ENCODE results near the gene ETV4. TPM values are rescaled to one million over a fixed set of nuclear protein-coding genes. Genes with fewer than 3 reads are reported as not detected.

The ETV4 gene
- total and polyA plus RNA-seq, 3 donors from 2014 or later, result 1.4 to 2.2 (median 1.6) TPM

DNA sequence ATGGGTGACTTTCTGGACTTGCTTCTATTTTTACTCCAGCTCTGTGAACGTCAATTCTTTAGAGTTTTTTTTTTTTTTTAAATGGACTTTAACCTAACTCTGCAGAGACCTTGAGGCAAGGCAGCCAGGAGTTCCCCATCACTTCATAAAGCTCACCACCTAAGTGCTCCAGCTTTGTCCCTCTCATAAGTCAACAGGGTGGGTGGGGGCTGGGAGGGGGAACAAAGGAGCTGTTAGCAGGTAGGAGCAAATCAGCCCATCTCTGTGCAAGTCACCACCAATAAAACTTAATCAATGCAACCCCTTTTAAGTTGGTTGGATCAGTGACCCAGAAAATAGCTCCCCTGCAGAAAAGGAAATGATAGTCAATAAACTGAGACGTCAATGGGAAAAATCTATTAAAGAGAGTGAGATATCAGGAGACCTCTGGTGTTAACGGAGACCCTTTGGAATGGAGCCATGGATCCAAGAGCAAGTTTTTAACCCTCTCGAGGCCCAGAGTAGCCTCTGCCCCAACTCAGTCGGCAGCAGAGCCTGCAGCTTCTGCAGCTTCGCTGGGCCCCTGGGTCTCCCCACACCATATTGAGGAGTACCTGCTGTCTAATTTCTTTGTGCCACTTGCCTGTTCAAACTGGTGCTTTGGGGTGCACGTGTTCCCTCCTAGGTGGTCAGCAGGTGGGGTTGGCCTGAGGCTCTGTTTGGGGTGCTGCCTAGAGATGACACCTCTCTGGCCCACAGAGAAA, 27.6 kb upstream of the ETV4 start:
- H3K9me3 ChIP-seq, result no peaks in the 10 kb centered on the region
- no peak overlapping the region for H3K27ac ChIP-seq
- H3K4me1 ChIP-seq, result no peaks in the 10 kb centered on the region
- 52 to 59% methylated on average over 6 to 7 of the region's 7 CpGs for WGBS, 2 donors
- no peaks in the 10 kb centered on the region for H3K36me3 ChIP-seq (ENCODE audit: low read depth, missing control alignments)
- TF ChIP-seq POLR2A (IDR thresholded peaks at IDR 0.05), result no peak
- TF ChIP-seq, protein P1, sequence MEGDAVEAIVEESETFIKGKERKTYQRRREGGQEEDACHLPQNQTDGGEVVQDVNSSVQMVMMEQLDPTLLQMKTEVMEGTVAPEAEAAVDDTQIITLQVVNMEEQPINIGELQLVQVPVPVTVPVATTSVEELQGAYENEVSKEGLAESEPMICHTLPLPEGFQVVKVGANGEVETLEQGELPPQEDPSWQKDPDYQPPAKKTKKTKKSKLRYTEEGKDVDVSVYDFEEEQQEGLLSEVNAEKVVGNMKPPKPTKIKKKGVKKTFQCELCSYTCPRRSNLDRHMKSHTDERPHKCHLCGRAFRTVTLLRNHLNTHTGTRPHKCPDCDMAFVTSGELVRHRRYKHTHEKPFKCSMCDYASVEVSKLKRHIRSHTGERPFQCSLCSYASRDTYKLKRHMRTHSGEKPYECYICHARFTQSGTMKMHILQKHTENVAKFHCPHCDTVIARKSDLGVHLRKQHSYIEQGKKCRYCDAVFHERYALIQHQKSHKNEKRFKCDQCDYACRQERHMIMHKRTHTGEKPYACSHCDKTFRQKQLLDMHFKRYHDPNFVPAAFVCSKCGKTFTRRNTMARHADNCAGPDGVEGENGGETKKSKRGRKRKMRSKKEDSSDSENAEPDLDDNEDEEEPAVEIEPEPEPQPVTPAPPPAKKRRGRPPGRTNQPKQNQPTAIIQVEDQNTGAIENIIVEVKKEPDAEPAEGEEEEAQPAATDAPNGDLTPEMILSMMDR (IDR thresholded peaks at IDR 0.05), result no peak
- DNase-seq, result no peak
- H3K4me3 ChIP-seq, result no peak overlapping the region
- intact Hi-C loops (cut with DNase I; ENCODE audit: low total_unique reads), result no loop called here
- no peaks in the 10 kb centered on the region for H3K27me3 ChIP-seq

DNA sequence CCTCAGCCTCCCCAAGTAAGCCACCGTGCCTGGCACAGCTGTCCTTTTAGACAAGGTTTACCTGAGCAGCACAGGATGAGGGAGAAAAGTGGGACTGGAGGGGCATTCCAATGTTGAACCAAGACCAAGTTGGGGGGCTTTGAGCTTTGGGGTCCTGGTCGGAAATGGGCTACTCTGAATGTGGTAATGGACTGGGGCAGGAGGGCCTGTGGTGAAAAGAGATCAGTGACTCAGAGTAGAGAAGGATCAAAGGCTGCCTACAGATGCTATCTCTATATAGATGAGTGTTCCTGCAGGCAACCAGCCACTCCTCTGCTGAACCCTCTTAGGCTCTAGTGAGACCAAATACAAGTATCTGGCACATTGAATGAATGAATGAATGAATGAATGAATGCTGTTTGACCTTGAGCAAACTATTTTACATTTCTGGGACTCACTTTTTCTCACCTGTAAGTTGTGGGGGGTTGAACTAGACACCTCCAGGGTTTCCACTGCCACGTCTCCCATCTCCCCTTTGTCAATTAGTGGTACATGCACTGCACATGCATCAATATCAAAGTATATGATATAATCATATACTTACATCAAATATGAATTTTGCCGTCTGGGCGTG, 26.3 kb upstream of the ETV4 start:
- DNase-seq, result no peak
- TF ChIP-seq POLR2A (IDR thresholded peaks at IDR 0.05), result no peak
- TF ChIP-seq, protein P1 (IDR thresholded peaks at IDR 0.05), result no peak
- Histone ChIP-seq H3K9me3 (no peaks in the 10 kb centered on the region), H3K36me3 (ENCODE audit: low read depth, missing control alignments) (no peaks in the 10 kb centered on the region), H3K4me1 (no peaks in the 10 kb centered on the region), H3K4me3 (no peak overlapping the region), H3K27me3 (no peaks in the 10 kb centered on the region), H3K27ac (no peak overlapping the region)
- whole genome bisulfite sequencing, 2 donors, result 89 to 94% methylated on average over 5 of the region's 5 CpGs
- intact Hi-C loops (cut with DNase I; ENCODE audit: low total_unique reads), result no loop called here

DNA sequence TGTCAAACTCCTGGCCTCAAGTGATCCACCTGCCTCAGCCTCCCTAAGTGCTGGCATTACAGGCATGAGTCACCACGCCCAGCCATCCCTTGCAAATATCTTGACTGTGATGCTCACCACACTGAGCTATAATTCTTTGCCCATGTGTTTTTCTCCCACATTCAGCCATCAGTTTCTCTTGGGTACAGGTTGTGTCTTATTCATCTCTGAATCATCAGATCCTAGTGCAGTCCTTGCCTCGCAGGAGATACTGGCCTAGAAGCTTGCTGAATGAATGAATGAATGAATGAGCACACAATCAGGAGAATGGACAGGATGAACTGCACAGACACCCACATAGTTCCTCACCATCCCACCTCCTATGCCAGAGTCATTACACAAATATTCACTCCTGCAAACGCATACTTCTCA, 24.4 kb upstream of the ETV4 start:
- H3K36me3 ChIP-seq (ENCODE audit: low read depth, missing control alignments), result no peaks in the 10 kb centered on the region
- no peak for DNase-seq
- TF ChIP-seq, protein P1 (IDR thresholded peaks at IDR 0.05), result no peak
- no peak for TF ChIP-seq POLR2A (IDR thresholded peaks at IDR 0.05)
- H3K27me3 ChIP-seq, result no peaks in the 10 kb centered on the region
- H3K4me3 ChIP-seq, result no peak overlapping the region
- H3K9me3 ChIP-seq, result no peaks in the 10 kb centered on the region
- no peaks in the 10 kb centered on the region for H3K4me1 ChIP-seq
- WGBS, 2 donors, result 91 to 95% methylated on average over 3 of the region's 3 CpGs
- H3K27ac ChIP-seq, result no peak overlapping the region
- intact Hi-C loops (cut with DNase I; ENCODE audit: low total_unique reads), result no loop called here

DNA sequence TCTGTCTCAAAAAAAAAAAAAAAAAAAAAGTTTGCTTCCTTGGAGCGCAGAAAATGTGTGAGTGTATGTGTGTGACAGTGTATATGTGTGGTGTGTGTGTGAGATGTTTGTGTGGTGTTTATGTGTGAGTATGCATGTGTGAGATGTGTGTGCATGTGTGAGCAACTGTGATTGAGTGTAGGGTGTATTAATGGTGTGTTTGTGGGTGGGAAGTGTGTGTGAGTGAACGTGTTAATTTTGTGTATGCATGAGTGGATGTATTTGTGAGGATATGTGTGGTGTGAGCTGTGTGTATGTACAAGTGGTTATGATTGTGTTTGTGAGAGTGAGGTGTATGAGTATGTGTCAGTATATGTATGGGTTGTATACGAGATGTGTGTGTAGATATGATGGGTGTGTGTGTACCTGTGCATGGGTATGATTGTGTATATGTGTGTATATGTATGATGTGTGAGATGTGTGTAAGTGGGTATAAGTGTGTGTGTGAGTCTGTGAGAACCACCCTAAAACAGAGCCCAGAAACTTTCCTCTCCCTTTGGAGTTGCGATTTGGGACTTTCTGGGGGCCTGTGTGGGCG, 22.5 kb upstream of the ETV4 start:
- Histone ChIP-seq H3K27ac (no peak overlapping the region), H3K36me3 (ENCODE audit: low read depth, missing control alignments) (no peaks in the 10 kb centered on the region), H3K27me3 (no peaks in the 10 kb centered on the region), H3K4me3 (no peak overlapping the region), H3K9me3 (no peaks in the 10 kb centered on the region), H3K4me1 (no peaks in the 10 kb centered on the region)
- TF ChIP-seq POLR2A (IDR thresholded peaks at IDR 0.05), result no peak
- TF ChIP-seq, protein P1 (IDR thresholded peaks at IDR 0.05), result no peak
- WGBS, 2 donors, result 90 to 91% methylated on average over 5 of the region's 5 CpGs
- no peak for DNase-seq
- intact Hi-C loops (cut with DNase I; ENCODE audit: low total_unique reads), result no loop called here

All from testis (tissue), 3 donors.